Heart right ventricle (tissue), 16 donors: ENCODE data around the gene EVI2A. TPM values are rescaled to one million over a fixed set of nuclear protein-coding genes. Genes with fewer than 3 reads are reported as not detected.

Experiments
- ATAC-seq, 8 donors: fragments of 200-7000 bp; cut with Tn5 transposase; one replicate each; pipeline ENCODE4 v1.9.1; 2020; ENCODE audit warnings: mild to moderate bottlenecking in 8 of 8, moderate library complexity in 8 of 8, moderate number of reproducible peaks in 1 of 8
- DNase-seq, 2 donors: peaks; one replicate each; pipeline ENCODE4 v3.0.0-alpha.2; 2020
- H3K27ac ChIP-seq, 10 donors: fragments of 200-600 bp; sonication (generic) in 2 of 10; one replicate each; pipeline versions ENCODE4 v1.5.0 to v1.8.0; 2020 to 2022; ENCODE audit warnings: mild to moderate bottlenecking in 3 of 10
- H3K27me3 ChIP-seq, 7 donors: fragments of 200-600 bp; one replicate each; pipeline ENCODE4 v1.8.0; 2021 to 2022; ENCODE audit warnings: mild to moderate bottlenecking in 2 of 7
- H3K36me3 ChIP-seq, 9 donors: fragments of 200-600 bp; sonication (generic) in 1 of 9; one replicate each; pipeline versions ENCODE4 v1.5.0 to v1.8.0; 2020 to 2022; ENCODE audit warnings: mild to moderate bottlenecking in 2 of 9
- H3K4me1 ChIP-seq, 9 donors: fragments of 200-600 bp; sonication (generic) in 1 of 9; one replicate each; pipeline versions ENCODE4 v1.5.0 to v1.8.0; 2020 to 2022; ENCODE audit warnings: mild to moderate bottlenecking in 4 of 9
- H3K4me3 ChIP-seq, 10 donors: fragments of 200-600 bp; sonication (generic) in 2 of 10; one replicate each; pipeline versions ENCODE4 v1.5.0 to v1.8.0; 2020 to 2022; ENCODE audit warnings: mild to moderate bottlenecking in 7 of 10, moderate library complexity in 2 of 10
- H3K9me3 ChIP-seq, 11 donors: fragments of 200-600 bp in 10 of 11; sonication (generic) in 2 of 11; one replicate each; pipeline versions ENCODE4 v1.5.0 to v1.8.0; 2013 to 2022; ENCODE audit warnings: mild to moderate bottlenecking in 2 of 11, control low read depth in 1 of 11, moderate library complexity in 1 of 11
- CTCF ChIP-seq, 9 donors: fragments of 200-600 bp; sonication (generic) in 2 of 9; IDR thresholded peaks; one replicate each; pipeline versions ENCODE4 v1.5.0 to v1.8.0; 2021 to 2022; ENCODE audit warnings: antibody characterized with exemption in 9 of 9, mild to moderate bottlenecking in 5 of 9, moderate library complexity in 1 of 9
- WGBS, 2 donors: extraction: QIAGEN DNeasy Blood & Tissue Kit; methylation state at CpG; one replicate each; pipeline ENCODE4 v1.1.7; 2013; ENCODE audit warnings: inconsistent platforms in 1 of 2; 5-methylcytosine and 5-hydroxymethylcytosine counted together
- intact Hi-C, 10 donors: fragments of 100-400 bp; cut with DNase I; formaldehyde crosslinking; loops; one replicate each; pipeline versions ENCODE4 v1.11.1 to v1.14.2; 2022
- polyA plus RNA-seq, 2 donors: library from polyadenylated mRNA; stranded (reverse); fragments of 200-250 nt; gene quantifications; one replicate each; pipeline ENCODE4 v1.2.3, GENCODE V29; 2013
- total RNA-seq, 10 donors: library from RNA; stranded (reverse); fragmentation: NEBNext Ultra II Directional in 3 of 10; extraction: Animal tissue kit (Norgen Biotek cat#: 25700) in 3 of 10; gene quantifications; one replicate each; pipeline versions ENCODE4 v1.2.1 to v1.2.4, GENCODE V29; 2021 to 2023
- donor health status: Arrhythmogenic right ventricular cardiomyopathy.
- donor health status: ischemic (EF 13 %, LVEDD 7.1; RV severe dilation, severe dysfunction).
- donor health status: healthy with polysubstance abuse.
- donor health status: DM: no; HTN: yes; CAD: no.
- donor health status: DM: no; HTN: no; CAD: no.
- donor health status: ischemic (EF 25% LVEDD 6.9; RV normal size, moderate dysfunction).
- donor health status: ischemic (EF 25% LVEDD 5.7; RV mildly dilated, moderate dysfunction).
- donor health status: healthy.
- donor health status: DM: yes; HTN: yes; CAD: no.
- donor health status: Ischemic cardiomyopathy.
- donor health status: ischemic (EF 35%, LVEDD 5.7; RV mildly dilated, moderate dysfunction).
- donor health status: nonischemic (EF 11% LVEDD 7.7; RV severe dilation, severe dysfunction).
- donor health status: DM: yes; HTN: yes; CAD: no.
- donor health status: PGD.
- donor health status: ischemic (EF 29% LVEDD 5.4; RV normal size, mild dysfunction).
- donor health status: nonischemic (EF 23%, LVEDD 6.1; RV moderate dilation, normal function).

Gene EVI2A
- total and polyA plus RNA-seq, 12 donors = 0.50 to 9.0 (median 1.6) TPM

- no peak for ATAC-seq
- H3K4me1 ChIP-seq = peaks cover 0 to 13% (median 0%) of the 10 kb centered on the region in 9 donors
- H3K27ac ChIP-seq = no peak overlapping the region
- no peaks in the 10 kb centered on the region for H3K27me3 ChIP-seq
- no peak for TF ChIP-seq CTCF (IDR thresholded peaks at IDR 0.05)
- no peak for DNase-seq
- H3K9me3 ChIP-seq = no peaks in the 10 kb centered on the region
- H3K4me3 ChIP-seq = no peak overlapping the region
- intact Hi-C loops = loop anchor here in 1 of 10 donors (10.0 kb wide), 1 partner anchor 79 kb away; no protein-coding TSS in a partner anchor
- H3K36me3 ChIP-seq = peaks cover 0 to 41% (median 14%) of the 10 kb centered on the region in 9 donors
These were observed 2.1 kb upstream of the EVI2A start for GRCh38 chr17:31323551-31323950.

- no peak for TF ChIP-seq CTCF (IDR thresholded peaks at IDR 0.05)
- Histone ChIP-seq H3K4me3 (peak overlapping the region in 1 of 10 donors; percentile 57), H3K27ac (peak overlapping the region in 2 of 10 donors; percentile 35 to 89), H3K36me3 (peaks cover 0 to 25% (median 9%) of the 10 kb centered on the region in 9 donors), H3K4me1 (peaks cover 0 to 26% (median 7%) of the 10 kb centered on the region in 9 donors), H3K9me3 (no peaks in the 10 kb centered on the region), H3K27me3 (no peaks in the 10 kb centered on the region)
- 90 to 96% methylated on average over 4 of the region's 4 CpGs for WGBS, 2 donors
- ATAC-seq (no peak), DNase-seq (no peak)
- intact Hi-C loops = loop anchor here in 1 of 10 donors (10.0 kb wide), 1 partner anchor 77 kb away; no protein-coding TSS in a partner anchor
These were observed 544 bp upstream of the EVI2A start for GRCh38 chr17:31321966-31322365.

- TF ChIP-seq CTCF (IDR thresholded peaks at IDR 0.05) = no peak
- WGBS, 2 donors = 40 to 45% methylated on average over 1 of the region's 1 CpG
- H3K36me3 ChIP-seq = peaks cover 0 to 14% (median under 1%) of the 10 kb centered on the region in 9 donors
- peak overlapping the region in 6 of 10 donors; percentile 0 to 89 (median 20) for H3K27ac ChIP-seq
- no peaks in the 10 kb centered on the region for H3K27me3 ChIP-seq
- ATAC-seq (no peak), DNase-seq (no peak)
- H3K4me3 ChIP-seq = peak overlapping the region in 7 of 10 donors; percentile 4 to 57 (median 26)
- H3K4me1 ChIP-seq = peaks cover 0 to 37% (median 7%) of the 10 kb centered on the region in 9 donors
- H3K9me3 ChIP-seq = no peaks in the 10 kb centered on the region
- intact Hi-C loops = loop anchor here in 1 of 10 donors (10.0 kb wide), 1 partner anchor 76 kb away; no protein-coding TSS in a partner anchor
These were observed 631 bp downstream of the EVI2A start for GRCh38 chr17:31320791-31321190.

GRCh38 chr17:31320241-31320640, 1.2 kb downstream of the EVI2A start:
- no peak for TF ChIP-seq CTCF (IDR thresholded peaks at IDR 0.05)
- no peak for ATAC-seq
- Histone ChIP-seq H3K4me3 (peak overlapping the region in 4 of 10 donors; percentile 5 to 57 (median 30)), H3K9me3 (no peaks in the 10 kb centered on the region), H3K27me3 (no peaks in the 10 kb centered on the region), H3K36me3 (peaks cover 0 to 8% (median 0%) of the 10 kb centered on the region in 9 donors), H3K4me1 (peaks cover 0 to 43% (median 7%) of the 10 kb centered on the region in 9 donors), H3K27ac (peak overlapping the region in 4 of 10 donors; percentile 0 to 89 (median 16))
- DNase-seq = no peak
- intact Hi-C loops = loop anchor here in 1 of 10 donors (10.0 kb wide), 1 partner anchor 75 kb away; no protein-coding TSS in a partner anchor
- 91 to 92% methylated on average over 2 of the region's 2 CpGs for WGBS, 2 donors
